Measurements from ENCODE around the gene PLSCR3. TPM values are rescaled to one million over a fixed set of nuclear protein-coding genes. Genes with fewer than 3 reads are reported as not detected.
"Not testable (repeated sequence)": the region's sequence is repeated elsewhere in the genome, so short reads cannot be mapped to it uniquely, and the experiment has no call there.

The PLSCR3 gene
- total RNA-seq, 2 experiments from 2014 or later, result 151 to 161 TPM

DNA sequence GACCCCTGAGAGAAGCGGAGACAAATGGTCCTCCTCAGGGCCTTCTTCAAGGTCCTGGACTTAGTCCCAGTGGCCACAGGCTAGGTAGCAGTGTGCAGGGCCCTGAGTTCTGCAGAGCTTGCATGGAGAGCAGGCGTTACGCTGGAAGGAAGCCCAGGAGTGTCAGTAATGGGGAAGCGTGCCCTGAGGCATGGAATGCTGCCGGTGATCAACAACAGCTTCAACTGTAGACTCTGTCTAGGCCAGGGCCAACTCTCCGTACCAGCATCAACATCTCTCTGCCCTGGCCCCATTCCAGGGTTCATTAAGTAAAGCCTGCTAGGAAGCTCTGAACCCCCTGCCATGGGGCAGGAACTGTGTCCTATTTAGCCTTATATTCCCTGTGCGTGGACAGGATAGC is 14.0 kb downstream of the PLSCR3 start:
- no peak overlapping the region for H3K4me3 Mint-ChIP-seq
- H3K9me3 Mint-ChIP-seq, result peaks cover 4% of the 10 kb centered on the region
- CTCF ChIA-PET, result interaction anchor here (0.6 to 2.8 kb wide), 2 partner anchors 14 to 25 kb away, joined by 3 to 17 read pairs; partner anchors contain the start of gene TMEM95
- peaks cover 41% of the 10 kb centered on the region for H3K27me3 Mint-ChIP-seq
- no peak for DNase-seq
- peaks cover 21% of the 10 kb centered on the region for H3K4me1 Mint-ChIP-seq
- H3K27ac Mint-ChIP-seq, result no peak overlapping the region
- POLR2A ChIA-PET, result no interaction called here
- peaks cover 3% of the 10 kb centered on the region for H3K36me3 Mint-ChIP-seq (ENCODE audit: low read depth)

DNA sequence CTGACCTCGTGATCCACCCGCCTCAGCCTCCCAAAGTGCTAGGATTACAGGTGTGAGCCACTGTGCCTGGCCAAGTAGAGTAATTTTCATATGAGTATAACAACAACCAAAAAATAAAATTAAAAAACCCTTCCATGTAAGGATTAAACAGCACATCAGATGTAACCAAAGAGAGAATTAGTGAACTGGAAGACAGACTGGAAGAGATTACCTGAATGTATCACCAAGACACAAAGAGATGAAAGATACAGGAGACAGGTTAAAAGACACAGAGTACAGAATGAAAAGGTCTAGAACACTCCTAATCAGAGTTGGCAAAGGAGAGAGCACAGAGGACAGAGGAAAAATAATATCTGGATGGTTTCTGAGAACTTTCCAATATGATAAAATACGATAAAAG is 15.2 kb downstream of the PLSCR3 start:
- Mint-ChIP-seq H3K4me1 (peaks cover 15% of the 10 kb centered on the region), H3K27me3 (peaks cover 41% of the 10 kb centered on the region), H3K36me3 (ENCODE audit: low read depth) (peaks cover 3% of the 10 kb centered on the region), H3K4me3 (no peak overlapping the region), H3K27ac (no peak overlapping the region), H3K9me3 (peaks cover 4% of the 10 kb centered on the region)
- DNase-seq, result no peak
- ChIA-PET POLR2A (no interaction called here), CTCF (no interaction called here)

DNA sequence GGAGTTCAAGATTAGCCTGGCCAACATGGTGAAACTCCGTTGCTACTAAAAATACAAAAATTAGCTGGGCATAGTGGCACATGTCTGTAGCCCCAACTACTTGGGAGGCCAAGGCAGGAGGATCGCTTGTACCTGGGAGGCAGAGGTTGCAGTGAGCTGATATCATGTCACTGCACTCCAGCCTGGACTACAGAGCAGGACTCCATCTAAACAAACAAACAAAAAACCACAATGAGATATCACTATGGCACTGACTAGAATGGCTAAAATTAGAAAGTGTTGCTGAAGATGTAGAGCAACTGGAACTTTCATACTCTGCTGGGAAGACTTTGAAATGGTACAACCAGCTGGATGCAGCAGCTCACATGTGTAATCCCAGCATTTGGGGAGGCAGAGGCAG is 20.0 kb downstream of the PLSCR3 start:
- H3K36me3 Mint-ChIP-seq (ENCODE audit: low read depth), result peaks cover 3% of the 10 kb centered on the region
- H3K27me3 Mint-ChIP-seq, result peaks cover 15% of the 10 kb centered on the region
- ChIA-PET CTCF (interaction anchor here (1.2 kb wide), 1 partner anchor 18 kb away, joined by 5 read pairs; no protein-coding TSS in a partner anchor), POLR2A (no interaction called here)
- H3K4me3 Mint-ChIP-seq, result no peak overlapping the region
- no peak overlapping the region for H3K27ac Mint-ChIP-seq
- peaks cover 4% of the 10 kb centered on the region for H3K9me3 Mint-ChIP-seq
- no peak for DNase-seq
- H3K4me1 Mint-ChIP-seq, result no peaks in the 10 kb centered on the region

DNA sequence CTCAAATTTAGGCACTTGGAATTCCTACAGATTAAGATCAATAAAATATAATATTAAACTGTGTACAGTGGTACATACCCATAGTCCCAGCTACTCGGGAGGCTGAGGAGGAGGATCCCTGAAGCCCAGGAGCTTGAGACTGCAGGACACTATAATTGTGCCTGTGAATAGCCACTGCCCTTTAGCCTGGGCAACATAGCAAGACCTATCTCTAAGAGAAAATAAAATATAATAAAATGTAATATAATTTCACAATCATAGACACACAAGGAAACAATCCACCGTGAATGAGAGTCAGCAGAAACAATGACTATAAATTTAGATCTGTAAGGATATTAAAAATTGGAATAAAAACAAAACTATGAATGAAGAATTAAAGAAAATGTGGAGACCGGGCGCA is 23.5 kb downstream of the PLSCR3 start:
- no peaks in the 10 kb centered on the region for H3K4me1 Mint-ChIP-seq
- ChIA-PET POLR2A (no interaction called here), CTCF (interaction anchor here (1.1 to 1.9 kb wide), 3 partner anchors 15 to 74 kb away, joined by 3 to 6 read pairs (median 6); no protein-coding TSS in a partner anchor)
- H3K36me3 Mint-ChIP-seq (ENCODE audit: low read depth), result no peaks in the 10 kb centered on the region
- H3K27ac Mint-ChIP-seq, result no peak overlapping the region
- DNase-seq, result no peak
- H3K4me3 Mint-ChIP-seq, result no peak overlapping the region
- no peaks in the 10 kb centered on the region for H3K9me3 Mint-ChIP-seq
- H3K27me3 Mint-ChIP-seq, result peaks cover 4% of the 10 kb centered on the region

DNA sequence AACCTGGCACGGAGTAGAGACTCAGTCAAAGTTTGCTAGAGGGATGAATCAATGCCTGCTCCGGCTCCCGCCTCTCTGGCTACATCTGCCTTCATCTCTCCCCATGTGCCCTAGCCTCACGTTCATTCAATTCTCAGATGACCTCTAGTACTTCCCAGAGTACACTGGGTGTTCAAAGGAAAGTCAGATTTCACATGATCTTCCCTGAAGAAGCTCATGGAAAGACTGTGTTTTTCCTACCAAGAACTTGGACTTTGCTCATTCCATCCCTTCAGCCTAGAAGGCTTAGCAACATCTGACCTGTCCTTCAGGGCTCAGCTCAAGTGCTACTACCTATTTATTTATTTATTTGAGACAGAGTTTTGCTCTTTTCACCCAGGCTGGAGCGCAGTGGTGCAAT is 24.5 kb downstream of the PLSCR3 start:
- CTCF ChIA-PET, result interaction anchor here (1.6 to 1.9 kb wide), 2 partner anchors 14 to 73 kb away, joined by 6 read pairs; no protein-coding TSS in a partner anchor
- no peak overlapping the region for H3K4me3 Mint-ChIP-seq
- H3K4me1 Mint-ChIP-seq, result no peaks in the 10 kb centered on the region
- H3K9me3 Mint-ChIP-seq, result no peaks in the 10 kb centered on the region
- peaks cover 4% of the 10 kb centered on the region for H3K27me3 Mint-ChIP-seq
- DNase-seq, result no peak
- POLR2A ChIA-PET, result no interaction called here
- H3K27ac Mint-ChIP-seq, result no peak overlapping the region
- no peaks in the 10 kb centered on the region for H3K36me3 Mint-ChIP-seq (ENCODE audit: low read depth)

DNA sequence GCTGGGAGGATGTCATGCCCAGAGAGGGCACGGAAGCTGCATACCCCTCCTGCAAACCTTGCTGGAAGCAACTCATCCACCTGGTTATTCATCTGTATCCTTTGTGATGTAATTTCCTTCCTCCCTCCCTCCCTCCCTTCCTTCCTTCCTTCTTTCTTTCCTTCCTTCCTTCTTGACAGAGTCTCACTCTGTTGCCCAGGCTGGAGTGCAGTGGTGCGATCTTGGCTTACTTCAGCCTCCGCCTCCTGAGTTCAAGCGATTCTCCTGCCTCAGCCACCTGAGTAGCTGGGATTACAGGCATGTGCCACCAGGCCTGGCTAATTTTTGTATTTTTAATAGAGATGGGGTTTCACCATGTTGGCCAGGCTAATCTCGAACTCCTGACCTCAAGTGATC is 25.7 kb downstream of the PLSCR3 start:
- H3K36me3 Mint-ChIP-seq (ENCODE audit: low read depth); DNase-seq; H3K4me3 Mint-ChIP-seq; POLR2A ChIA-PET; H3K4me1 Mint-ChIP-seq; H3K27me3 Mint-ChIP-seq; H3K27ac Mint-ChIP-seq; H3K9me3 Mint-ChIP-seq: not testable (repeated sequence)
- CTCF ChIA-PET, result interaction anchor here (1.1 kb wide), 1 partner anchor 26 kb away, joined by 3 read pairs; the partner anchor contains the start of gene PLSCR3

DNA sequence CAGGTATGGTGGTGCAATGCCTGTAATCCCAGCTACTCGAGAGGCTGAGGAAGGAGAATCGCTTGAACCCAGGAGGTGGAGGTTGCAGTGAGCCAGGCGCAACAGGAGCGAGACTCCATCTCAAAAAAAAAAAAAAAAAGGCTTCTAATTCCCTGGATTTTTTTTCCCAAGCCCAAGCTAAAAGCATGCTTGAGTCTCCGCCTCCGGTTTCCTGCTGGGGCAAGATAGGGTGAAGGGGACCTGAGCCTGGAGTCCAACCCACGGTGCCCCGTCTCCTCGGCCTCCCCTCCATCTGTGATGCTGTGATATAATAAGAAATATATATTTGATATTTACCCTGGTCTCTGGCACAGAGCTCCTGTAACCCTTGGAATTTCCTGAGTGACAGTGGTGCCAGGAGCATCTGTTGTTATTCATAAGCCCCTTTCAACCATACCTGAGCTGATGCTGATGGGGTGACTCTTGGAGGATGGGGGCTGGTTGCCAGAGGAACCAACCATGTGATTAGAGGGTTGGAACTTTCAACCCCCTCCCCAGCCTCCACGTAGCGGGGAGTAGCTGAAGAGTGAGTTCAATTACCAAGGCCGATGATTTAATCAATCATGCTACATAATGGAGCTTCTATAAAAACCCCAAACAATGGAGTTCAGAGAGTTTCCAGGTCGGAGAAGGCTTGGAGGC is 26.3 kb downstream of the PLSCR3 start:
- CTCF ChIA-PET, result interaction anchor here (1.1 kb wide), 1 partner anchor 26 kb away, joined by 3 read pairs; the partner anchor contains the start of gene PLSCR3

DNA sequence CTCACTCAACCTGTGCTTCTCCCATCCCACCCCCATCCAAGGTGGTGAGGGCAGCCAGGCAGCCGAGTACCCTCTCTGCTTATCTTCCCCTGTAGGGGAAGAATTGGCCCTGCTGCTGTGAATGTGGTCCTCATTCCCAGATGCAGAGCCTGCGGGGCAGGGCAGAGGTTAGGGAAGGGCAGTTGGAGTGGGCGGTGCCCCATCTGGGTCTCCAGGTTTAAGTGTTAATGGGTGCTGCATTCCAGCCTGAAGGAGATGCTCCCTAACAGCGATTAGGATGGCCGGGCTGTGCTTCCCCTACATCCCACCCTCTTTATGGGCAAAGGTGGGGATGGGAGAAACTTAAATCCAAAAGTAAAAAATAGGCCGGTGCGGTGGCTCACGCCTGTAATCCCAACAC is 27.2 kb downstream of the PLSCR3 start:
- CTCF ChIA-PET, result interaction anchor here (0.6 to 0.7 kb wide), 2 partner anchors 248 to 346 kb away, joined by 3 to 4 read pairs; no protein-coding TSS in a partner anchor
- no peaks in the 10 kb centered on the region for H3K36me3 Mint-ChIP-seq (ENCODE audit: low read depth)

More for the DNA sequence above, 26.3 kb downstream of the PLSCR3 start:
- Mint-ChIP-seq H3K9me3 (no peaks in the 10 kb centered on the region), H3K4me3 (no peak overlapping the region), H3K36me3 (ENCODE audit: low read depth) (no peaks in the 10 kb centered on the region), H3K27me3 (peaks cover 4% of the 10 kb centered on the region), H3K4me1 (no peaks in the 10 kb centered on the region), H3K27ac (no peak overlapping the region)
- DNase-seq, result no peak
- POLR2A ChIA-PET, result no interaction called here

DNA sequence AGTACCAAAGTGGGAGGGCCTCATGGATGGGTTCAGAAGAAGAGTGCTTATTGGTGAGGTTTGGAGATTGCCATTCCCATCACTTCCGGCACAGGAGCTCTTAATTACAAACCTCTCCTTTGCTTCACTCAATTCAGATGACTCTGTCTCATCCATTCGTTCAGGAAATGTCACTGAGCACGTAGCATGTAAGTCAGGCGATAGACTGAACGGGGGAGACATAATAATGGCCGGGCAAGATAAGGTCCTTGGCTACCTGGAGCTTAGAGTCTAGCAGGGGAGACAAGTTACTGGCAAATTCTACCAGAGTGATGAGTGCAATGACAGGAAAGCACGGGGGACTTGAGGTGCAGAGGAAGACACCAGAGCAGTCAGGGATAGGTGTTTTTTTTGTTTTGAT is 28.4 kb downstream of the PLSCR3 start:
- not testable (repeated sequence) for H3K27me3 Mint-ChIP-seq; H3K4me3 Mint-ChIP-seq; H3K9me3 Mint-ChIP-seq; H3K4me1 Mint-ChIP-seq; H3K36me3 Mint-ChIP-seq (ENCODE audit: low read depth); H3K27ac Mint-ChIP-seq; DNase-seq
- ChIA-PET POLR2A (interaction anchor here (0.5 kb wide), 1 partner anchor 125 kb away, joined by 3 read pairs; no protein-coding TSS in a partner anchor), CTCF (interaction anchor here (0.6 to 1.2 kb wide), 4 partner anchors 14 to 223 kb away, joined by 3 to 4 read pairs (median 3); partner anchors contain the start of gene TMEM256)

More for the DNA sequence above, 27.2 kb downstream of the PLSCR3 start:
- Mint-ChIP-seq H3K4me1 (no peaks in the 10 kb centered on the region), H3K4me3 (no peak overlapping the region), H3K27ac (no peak overlapping the region), H3K27me3 (peaks cover 4% of the 10 kb centered on the region), H3K9me3 (no peaks in the 10 kb centered on the region)
- POLR2A ChIA-PET, result no interaction called here
- no peak for DNase-seq

DNA sequence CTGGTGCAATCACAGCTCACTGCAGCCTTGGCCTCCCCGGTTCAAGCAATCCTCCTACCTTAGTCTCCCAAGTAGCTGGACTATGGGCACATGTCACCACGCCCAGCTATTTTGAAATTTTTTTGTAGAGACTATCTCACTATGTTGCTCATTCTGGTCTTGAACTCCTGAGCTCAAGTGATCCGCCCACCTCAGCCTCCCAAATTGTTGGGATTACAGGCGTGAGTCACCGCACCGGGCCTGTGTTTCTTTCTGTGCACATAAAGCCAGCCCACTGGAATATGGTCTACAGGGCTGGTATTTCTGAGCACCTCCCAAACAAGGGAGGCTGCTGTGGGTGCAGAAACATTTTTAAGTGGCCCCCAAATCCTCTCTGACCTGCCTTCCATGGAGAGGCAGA is 31.0 kb downstream of the PLSCR3 start:
- no peak for DNase-seq
- Mint-ChIP-seq H3K27ac (no peak overlapping the region), H3K4me1 (no peaks in the 10 kb centered on the region), H3K4me3 (no peak overlapping the region), H3K9me3 (no peaks in the 10 kb centered on the region), H3K27me3 (no peaks in the 10 kb centered on the region), H3K36me3 (ENCODE audit: low read depth) (no peaks in the 10 kb centered on the region)
- ChIA-PET CTCF (interaction anchor here (2.0 kb wide), 1 partner anchor 74 kb away, joined by 4 read pairs; no protein-coding TSS in a partner anchor), POLR2A (no interaction called here)

DNA sequence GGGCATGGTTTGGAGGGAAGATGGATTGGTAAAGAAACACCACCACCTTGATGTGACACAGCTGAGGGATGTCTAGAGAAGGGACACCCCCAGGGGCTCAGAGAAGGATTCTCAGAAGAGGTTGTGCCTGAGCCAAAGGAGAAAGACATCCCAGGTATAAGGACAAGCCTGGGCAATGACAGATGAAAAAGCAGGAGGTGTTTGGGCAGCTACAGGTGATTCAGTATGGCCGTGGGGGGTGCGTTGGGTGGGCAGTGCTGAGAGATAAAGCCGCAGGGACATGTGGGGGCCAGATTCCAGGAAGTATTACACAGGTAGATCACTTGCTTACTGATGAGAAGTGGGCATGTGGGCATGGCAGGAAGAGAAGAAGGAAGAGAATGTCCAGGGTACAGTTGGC is 32.4 kb downstream of the PLSCR3 start:
- DNase-seq, result no peak
- Mint-ChIP-seq H3K27ac (no peak overlapping the region), H3K27me3 (no peaks in the 10 kb centered on the region), H3K9me3 (no peaks in the 10 kb centered on the region), H3K4me1 (no peaks in the 10 kb centered on the region), H3K36me3 (ENCODE audit: low read depth) (no peaks in the 10 kb centered on the region), H3K4me3 (no peak overlapping the region)
- ChIA-PET POLR2A (no interaction called here), CTCF (interaction anchor here (1.0 to 2.0 kb wide), 2 partner anchors 11 to 75 kb away, joined by 3 to 4 read pairs; no protein-coding TSS in a partner anchor)

DNA sequence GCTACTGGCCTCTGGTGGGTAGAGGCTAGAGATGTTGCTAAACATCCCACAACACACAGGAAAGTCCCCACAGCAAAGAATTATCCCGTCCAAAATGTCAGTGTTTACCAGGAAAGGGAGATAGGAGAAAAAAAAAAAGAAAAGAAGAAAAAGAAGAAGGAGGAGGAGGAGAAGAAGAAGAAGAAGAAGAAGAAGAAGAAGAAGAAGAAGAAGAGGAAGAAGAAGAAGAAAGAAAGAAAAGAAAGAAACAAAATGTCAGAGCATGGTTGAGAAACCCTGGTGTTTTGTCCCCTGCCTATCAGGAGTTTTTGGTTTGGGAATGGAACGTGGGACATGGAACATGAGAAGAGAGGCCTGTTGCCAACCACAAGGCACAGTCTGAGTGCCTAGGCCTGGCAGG is 36.9 kb downstream of the PLSCR3 start:
- ChIA-PET CTCF (interaction anchor here (1.1 to 3.6 kb wide), 4 partner anchors 17 to 203 kb away, joined by 3 to 17 read pairs (median 6); partner anchors contain the start of genes PLSCR3, SENP3 and TNK1), POLR2A (no interaction called here)
- Mint-ChIP-seq H3K9me3 (no peaks in the 10 kb centered on the region), H3K4me1 (peaks cover 32% of the 10 kb centered on the region), H3K4me3 (no peak overlapping the region), H3K27me3 (no peaks in the 10 kb centered on the region), H3K27ac (no peak overlapping the region), H3K36me3 (ENCODE audit: low read depth) (peaks cover 9% of the 10 kb centered on the region)
- no peak for DNase-seq

DNA sequence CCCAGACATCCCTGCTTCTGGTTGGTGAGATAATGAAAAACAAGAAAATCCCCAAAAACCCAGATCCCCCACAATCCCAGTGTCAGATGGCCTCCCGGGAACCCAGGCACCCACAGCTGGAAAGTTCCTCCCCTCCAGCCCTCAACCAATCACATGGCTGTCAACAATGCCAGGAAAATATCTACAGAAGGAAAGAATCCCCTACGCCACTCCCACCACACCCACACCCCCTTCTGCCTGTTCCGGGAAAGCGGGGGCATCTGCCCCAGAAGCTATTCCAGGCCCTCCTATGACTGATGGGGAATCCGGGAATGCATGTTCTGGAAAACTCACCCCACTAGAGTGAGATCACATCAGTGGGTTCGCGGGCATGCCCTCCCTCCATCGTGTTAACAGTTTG is 37.6 kb downstream of the PLSCR3 start:
- peaks cover 35% of the 10 kb centered on the region for H3K4me1 Mint-ChIP-seq
- DNase-seq, result no peak

More for the DNA sequence above, 37.6 kb downstream of the PLSCR3 start:
- H3K27me3 Mint-ChIP-seq, result no peaks in the 10 kb centered on the region
- no peak overlapping the region for H3K4me3 Mint-ChIP-seq
- no peak overlapping the region for H3K27ac Mint-ChIP-seq
- ChIA-PET CTCF (interaction anchor here (0.7 to 5.0 kb wide), 14 partner anchors 13 to 1596 kb away, joined by 3 to 45 read pairs (median 6); partner anchors contain the start of genes ACAP1, MPDU1, PLSCR3 and SENP3), POLR2A (no interaction called here)
- no peaks in the 10 kb centered on the region for H3K9me3 Mint-ChIP-seq
- H3K36me3 Mint-ChIP-seq (ENCODE audit: low read depth), result peaks cover 12% of the 10 kb centered on the region

Data from activated CD4-positive, alpha-beta T cell treated with anti-CD3 and anti-CD28 coated beads, Interleukin-2, amount 10 ng/mL, durations not matched to agents 7 days and 5 days (primary cell).